Tibial nerve (tissue), 3 donors: ENCODE results near the gene MAN1B1.

Experiments
- CTCF ChIP-seq, 5 experiments: fragments of 200-600 bp in 3 of 5; fragments of 450-650 bp in 2 of 5; sonication (generic) in 3 of 5; IDR thresholded peaks; one replicate each; pipeline ENCODE4 v1.5.1; 2016 to 2019; ENCODE audit warnings: antibody characterized with exemption in 5 of 5, mild to moderate bottlenecking in 3 of 5, moderate library complexity in 2 of 5
- POLR2A ChIP-seq, 2 donors: fragments of 450-650 bp; IDR thresholded peaks; one replicate each; pipeline ENCODE4 v1.6.1; 2017; ENCODE audit warnings: antibody characterized with exemption in 2 of 2, mild to moderate bottlenecking in 2 of 2, moderate library complexity in 2 of 2

GRCh38 chr9:137107312-137107921 is 20.6 kb downstream of the MAN1B1 start:
- TF ChIP-seq CTCF (IDR thresholded peaks at IDR 0.05) = no peak
- no peak for TF ChIP-seq POLR2A (IDR thresholded peaks at IDR 0.05)
